Pancreas (tissue), 10 donors: ENCODE measurements around the gene PCYT1A. TPM values are rescaled to one million over a fixed set of nuclear protein-coding genes. Genes with fewer than 3 reads are reported as not detected.
"Not testable (repeated sequence)": the region's sequence is repeated elsewhere in the genome, so short reads cannot be mapped to it uniquely, and the experiment has no call there.

Experiments
- ATAC-seq, 4 donors: fragments of 200-7000 bp; cut with Tn5 transposase; one replicate each; pipeline versions ENCODE4 v1.8.0 to v1.9.1; 2020; ENCODE audit warnings: mild to moderate bottlenecking in 4 of 4, moderate library complexity in 4 of 4
- DNase-seq, 6 donors: peaks; one replicate each; pipeline ENCODE4 v3.0.0-alpha.2; 2020
- FAIRE-seq: peaks from 2 replicates; lab custom pipeline; 2012; peaks lifted over from hg19 to GRCh38; lab: Jason Lieb, UNC
- H3K27ac ChIP-seq, 4 donors: fragments of 200-600 bp; sonication (generic); 1 replicate in 3 of 4; 2 replicates in 1 of 4; pipeline versions ENCODE4 v1.5.0 to v1.8.0; 2020
- H3K27me3 ChIP-seq, 4 donors: fragments of 200-600 bp; one replicate each; pipeline ENCODE4 v1.8.0; 2021
- H3K36me3 ChIP-seq, 3 donors: fragments of 200-600 bp; sonication (generic) in 1 of 3; one replicate each; pipeline versions ENCODE4 v1.5.0 to v1.8.0; 2020 to 2021
- H3K4me1 ChIP-seq, 3 donors: fragments of 200-600 bp; one replicate each; pipeline ENCODE4 v1.8.0; 2021
- H3K4me3 ChIP-seq, 4 donors: fragments of 200-600 bp; sonication (generic) in 2 of 4; one replicate each; pipeline versions ENCODE4 v1.5.0 to v1.8.0; 2020 to 2021
- H3K9me3 ChIP-seq, 4 donors: fragments of 200-600 bp; one replicate each; pipeline ENCODE4 v1.8.0; 2021
- WGBS, 2 donors: extraction: QIAGEN DNeasy Blood & Tissue Kit; methylation state at CpG; one replicate each; pipeline ENCODE4 v1.1.7; 2013; 5-methylcytosine and 5-hydroxymethylcytosine counted together
- intact Hi-C, 3 donors: fragments of 100-400 bp; cut with DNase I; formaldehyde crosslinking; loops; one replicate each; pipeline versions ENCODE4 v1.11.1 to v1.14.2; 2022
- polyA plus RNA-seq, 2 donors: library from polyadenylated mRNA; stranded (reverse); fragments of 200-250 nt; gene quantifications; one replicate each; pipeline ENCODE4 v1.2.3, GENCODE V29; 2013
- total RNA-seq, 6 donors: library from RNA; stranded (reverse); fragmentation: NEBNext Ultra II Directional in 4 of 6; extraction: Animal tissue kit (Norgen Biotek cat#: 25700) in 4 of 6; gene quantifications; one replicate each; pipeline versions ENCODE4 v1.2.1 to v1.2.4, GENCODE V29; 2021 to 2023
- TF ChIP-seq, protein P1 (sequence below), 4 donors: fragments of 200-600 bp; sonication (generic) in 3 of 4; IDR thresholded peaks; one replicate each; pipeline versions ENCODE4 v1.5.0 to v1.8.0; 2021; ENCODE audit warnings: antibody characterized with exemption in 4 of 4
- donor health status: healthy with polysubstance abuse.
- donor health status: DM: no; HTN: no; CAD: no; lungs with moderate emphysema.
- donor health status: DM: no; HTN: no; CAD: no.
- donor health status: control.
- donor health status: control.
- donor health status: Bipolar disorder and iron deficiency.
- donor health status: DM: yes; HTN: yes; CAD: no.
- donor health status: DM: no; HTN: no; CAD: no.
- donor health status: DM: no; HTN: no; CAD: no.
- donor health status: DM: yes; HTN: yes; CAD: no.

The PCYT1A gene
- total and polyA plus RNA-seq, 8 donors = 14.1 to 26.0 (median 16.5) TPM

GRCh38 chr3:196321162-196321561, 33.6 kb upstream of the PCYT1A start:
- intact Hi-C loops = no loop called here
- no peak for FAIRE-seq
- TF ChIP-seq, protein P1, sequence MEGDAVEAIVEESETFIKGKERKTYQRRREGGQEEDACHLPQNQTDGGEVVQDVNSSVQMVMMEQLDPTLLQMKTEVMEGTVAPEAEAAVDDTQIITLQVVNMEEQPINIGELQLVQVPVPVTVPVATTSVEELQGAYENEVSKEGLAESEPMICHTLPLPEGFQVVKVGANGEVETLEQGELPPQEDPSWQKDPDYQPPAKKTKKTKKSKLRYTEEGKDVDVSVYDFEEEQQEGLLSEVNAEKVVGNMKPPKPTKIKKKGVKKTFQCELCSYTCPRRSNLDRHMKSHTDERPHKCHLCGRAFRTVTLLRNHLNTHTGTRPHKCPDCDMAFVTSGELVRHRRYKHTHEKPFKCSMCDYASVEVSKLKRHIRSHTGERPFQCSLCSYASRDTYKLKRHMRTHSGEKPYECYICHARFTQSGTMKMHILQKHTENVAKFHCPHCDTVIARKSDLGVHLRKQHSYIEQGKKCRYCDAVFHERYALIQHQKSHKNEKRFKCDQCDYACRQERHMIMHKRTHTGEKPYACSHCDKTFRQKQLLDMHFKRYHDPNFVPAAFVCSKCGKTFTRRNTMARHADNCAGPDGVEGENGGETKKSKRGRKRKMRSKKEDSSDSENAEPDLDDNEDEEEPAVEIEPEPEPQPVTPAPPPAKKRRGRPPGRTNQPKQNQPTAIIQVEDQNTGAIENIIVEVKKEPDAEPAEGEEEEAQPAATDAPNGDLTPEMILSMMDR (IDR thresholded peaks at IDR 0.05) = no peak
- no peaks in the 10 kb centered on the region for H3K36me3 ChIP-seq
- WGBS, 2 donors = 81 to 84% methylated on average over 11 of the region's 11 CpGs
- ATAC-seq = no peak
- H3K27me3 ChIP-seq = no peaks in the 10 kb centered on the region
- H3K4me3 ChIP-seq = no peak overlapping the region
- H3K9me3 ChIP-seq = no peaks in the 10 kb centered on the region
- H3K27ac ChIP-seq = no peak overlapping the region
- DNase-seq = no peak
- H3K4me1 ChIP-seq = no peaks in the 10 kb centered on the region

- 70 to 87% methylated on average over 3 of the region's 3 CpGs for WGBS, 2 donors
- H3K4me1 ChIP-seq = no peaks in the 10 kb centered on the region
- TF ChIP-seq, protein P1 (IDR thresholded peaks at IDR 0.05) = no peak
- no peak for DNase-seq
- intact Hi-C loops = no loop called here
- ATAC-seq = no peak
- no peaks in the 10 kb centered on the region for H3K27me3 ChIP-seq
- H3K36me3 ChIP-seq = no peaks in the 10 kb centered on the region
- FAIRE-seq = no peak
- no peaks in the 10 kb centered on the region for H3K9me3 ChIP-seq
- H3K4me3 ChIP-seq = no peak overlapping the region
- H3K27ac ChIP-seq = no peak overlapping the region
Measured at GRCh38 chr3:196320137-196320536, 32.6 kb upstream of the PCYT1A start.

DNA sequence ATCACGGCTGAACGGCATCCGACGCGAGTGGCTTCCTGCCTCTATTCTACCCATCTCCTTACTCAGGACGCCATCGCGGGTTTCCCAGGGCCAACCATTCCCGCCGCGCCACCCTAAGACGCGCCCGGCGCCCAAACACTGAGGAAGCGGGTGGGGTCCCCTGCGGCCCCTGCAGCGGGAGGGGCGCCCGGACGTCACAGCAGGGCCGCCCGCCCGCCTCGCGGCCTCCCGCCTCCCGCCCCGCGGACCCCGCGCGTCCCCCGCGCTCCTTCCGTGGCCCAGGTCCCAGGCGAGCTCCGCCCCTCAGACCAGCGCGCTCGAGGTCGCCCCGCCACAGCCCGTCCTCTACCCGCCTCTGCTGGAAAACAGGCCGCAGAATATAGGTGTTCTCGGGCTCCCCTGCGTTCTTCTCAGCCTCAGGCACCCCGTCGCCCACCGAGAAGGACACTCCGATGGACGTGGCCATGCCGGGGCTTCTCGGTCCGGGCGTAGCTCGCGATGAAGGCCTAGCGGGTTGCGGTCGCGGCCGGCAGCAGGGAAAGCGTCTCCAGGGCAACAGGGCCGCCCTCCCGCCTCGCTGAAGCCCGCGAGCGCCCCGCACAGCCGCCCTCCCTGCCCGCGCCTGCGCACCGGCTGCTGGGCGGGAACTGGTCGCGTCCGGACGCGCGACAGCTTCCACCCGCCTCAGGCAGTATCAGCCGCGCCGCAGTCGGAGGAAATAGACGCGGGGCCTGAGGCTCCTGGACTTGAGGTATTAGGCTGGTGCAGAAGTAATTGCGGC, 30.4 kb upstream of the PCYT1A start, which contains the start of gene DYNLT2B:
DYNLT2B (minus strand) TSS at position 554 of the 781 bp plus-strand sequence; CDS start at position 466, 88 bp downstream.
- no peak for FAIRE-seq
- WGBS, 2 donors = 0% methylated on average over 66 to 92 of the region's 92 CpGs
- H3K4me1 ChIP-seq = no peaks in the 10 kb centered on the region

DNA sequence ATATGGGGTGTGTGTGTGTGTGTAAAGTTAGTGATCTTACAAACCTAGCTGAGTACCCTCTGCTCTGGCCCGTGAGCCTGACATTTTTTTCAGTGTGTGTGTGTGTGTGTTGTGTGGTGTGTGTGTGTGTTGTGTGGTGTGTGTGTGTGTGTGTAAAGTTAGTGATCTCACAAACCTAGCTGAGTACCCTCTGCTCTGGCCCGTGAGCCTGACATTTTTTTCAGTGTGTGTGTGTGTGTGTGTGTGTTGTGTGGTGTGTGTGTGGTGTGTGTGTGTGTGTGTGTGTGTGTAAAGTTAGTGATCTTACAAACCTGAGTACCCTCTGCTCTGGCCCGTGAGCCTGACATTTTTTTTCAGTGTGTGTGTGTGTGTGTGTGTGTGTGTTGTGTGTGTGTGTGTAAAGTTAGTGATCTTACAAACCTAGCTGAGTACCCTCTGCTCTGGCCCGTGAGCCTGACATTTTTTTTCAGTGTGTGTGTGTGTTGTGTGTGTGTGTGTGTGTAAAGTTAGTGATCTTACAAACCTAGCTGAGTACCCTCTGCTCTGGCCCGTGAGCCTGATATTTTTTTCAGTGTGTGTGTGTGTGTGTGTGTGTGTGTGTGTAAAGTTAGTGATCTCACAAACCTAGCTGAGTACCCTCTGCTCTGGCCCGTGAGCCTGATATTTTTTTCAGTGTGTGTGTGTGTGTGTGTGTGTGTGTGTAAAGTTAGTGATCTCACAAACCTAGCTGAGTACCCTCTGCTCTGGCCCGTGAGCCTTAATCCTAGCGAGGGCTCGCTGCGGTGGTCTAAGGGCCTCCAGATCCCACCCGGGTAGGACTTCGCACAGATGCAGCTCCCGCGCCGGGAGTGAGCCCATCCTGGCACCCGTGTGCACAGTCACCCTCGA, 29.5 kb upstream of the PCYT1A start:
- ATAC-seq, H3K27me3 ChIP-seq, intact Hi-C loops, H3K4me1 ChIP-seq, H3K9me3 ChIP-seq, FAIRE-seq, H3K36me3 ChIP-seq: not testable (repeated sequence)
- Histone ChIP-seq H3K27ac (peak overlapping the region; percentile 72 to 91 (median 88)), H3K4me3 (peak overlapping the region; percentile 77 to 93 (median 86))
- peak in 1 of 6 donors; percentile 24 for DNase-seq
- 8 to 16% methylated on average over 15 to 16 of the region's 17 CpGs for WGBS, 2 donors

More for the DNA sequence above, 30.4 kb upstream of the PCYT1A start, which contains the start of gene DYNLT2B:
- H3K9me3 ChIP-seq = no peaks in the 10 kb centered on the region
- no peaks in the 10 kb centered on the region for H3K27me3 ChIP-seq
- TF ChIP-seq, protein P1 (IDR thresholded peaks at IDR 0.05) = no peak
- intact Hi-C loops = no loop called here
- peak within 1 kb of the TSS; percentile 72 to 91 (median 88) for H3K27ac ChIP-seq
- peak; percentile 82 to 95 (median 86) for DNase-seq
- ATAC-seq = peak; percentile 97 to 99 (median 98)
- H3K4me3 ChIP-seq = peak within 1 kb of the TSS; percentile 77 to 93 (median 86)
- H3K36me3 ChIP-seq = no peaks in the 10 kb centered on the region

DNA sequence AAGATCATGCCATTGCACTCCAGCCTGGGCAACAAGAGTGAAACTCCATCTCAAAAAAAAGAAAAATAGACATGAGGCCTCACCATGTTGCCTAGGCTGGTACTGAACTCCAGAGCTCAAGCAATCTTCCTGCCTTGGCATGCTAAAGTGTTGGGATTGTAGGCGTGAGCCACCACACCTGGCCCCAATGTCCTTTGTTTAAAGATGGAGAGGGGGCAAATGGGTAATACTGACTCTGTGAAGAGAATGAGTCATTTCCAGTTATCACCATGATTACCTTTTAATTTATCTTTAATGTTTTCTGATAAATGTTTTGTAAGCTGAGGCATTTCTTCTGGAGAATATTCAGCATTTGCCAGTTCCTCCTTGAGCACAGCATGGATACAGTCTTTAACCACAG, 28.3 kb upstream of the PCYT1A start:
- intact Hi-C loops = no loop called here
- 47 to 75% methylated on average over 1 of the region's 1 CpG for WGBS, 2 donors
- Histone ChIP-seq H3K4me3 (no peak overlapping the region), H3K4me1 (no peaks in the 10 kb centered on the region), H3K9me3 (no peaks in the 10 kb centered on the region), H3K36me3 (no peaks in the 10 kb centered on the region), H3K27me3 (no peaks in the 10 kb centered on the region), H3K27ac (no peak overlapping the region)
- no peak for ATAC-seq
- TF ChIP-seq, protein P1 (IDR thresholded peaks at IDR 0.05) = no peak
- no peak for DNase-seq
- no peak for FAIRE-seq
